ENCODE data around the gene MRPL43.
"Not testable (repeated sequence)": the region's sequence is repeated elsewhere in the genome, so short reads cannot be mapped to it uniquely, and the experiment has no call there.

MRPL43 gene

GRCh38 chr10:100976906-100977305 lies 10.4 kb downstream of the MRPL43 start:
- H3K4me3 ChIP-seq (ENCODE audit: insufficient read depth, low read length, poor library complexity, severe bottlenecking) = no peak overlapping the region
- TF ChIP-seq CTCF (IDR thresholded peaks at IDR 0.05; ENCODE audit: insufficient read depth, low read length, poor library complexity, severe bottlenecking) (no peak), EZH2phosphoT487 (conservative IDR thresholded peaks at IDR 0.05; ENCODE audit: low read length) (no peak)

DNA sequence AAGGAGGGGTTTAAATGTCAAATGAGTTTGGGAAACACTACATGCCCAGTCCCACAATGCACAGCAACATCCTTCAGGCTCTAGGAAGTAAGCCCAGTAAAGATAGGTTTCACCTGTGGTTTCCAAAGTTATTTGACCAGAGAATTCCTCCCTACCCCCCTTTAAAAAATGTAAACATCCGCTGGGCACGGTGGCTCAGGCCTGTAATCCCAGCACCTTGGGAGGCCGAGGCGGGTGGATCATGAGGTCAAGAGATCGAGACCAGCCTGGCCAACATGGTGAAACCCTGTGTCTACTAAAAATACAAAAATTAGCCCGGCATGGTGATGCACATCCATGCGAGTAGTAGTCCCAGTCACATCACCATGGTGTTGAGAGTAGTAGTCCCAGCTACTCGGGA lies 11.9 kb downstream of the MRPL43 start:
- not testable (repeated sequence) for H3K4me2 ChIP-seq (ENCODE audit: low read depth, low read length, poor library complexity, severe bottlenecking); H3K9ac ChIP-seq (ENCODE audit: low read length); H3F3A ChIP-seq (ENCODE audit: insufficient read depth); H4K20me1 ChIP-seq (ENCODE audit: low read depth, low read length); H3K4me3 ChIP-seq (ENCODE audit: insufficient read depth, low read length, poor library complexity, severe bottlenecking); H2AFZ ChIP-seq (ENCODE audit: low read depth, low read length, severe bottlenecking); H3K27ac ChIP-seq (ENCODE audit: low read depth, low read length); H3K9me3 ChIP-seq (ENCODE audit: insufficient read depth, low read length); H3K36me3 ChIP-seq (ENCODE audit: low read length); H3K27me3 ChIP-seq (ENCODE audit: low read length); H3K9me2 ChIP-seq (replicated peaks; ENCODE audit: insufficient read depth, low read length); H3K79me2 ChIP-seq (ENCODE audit: insufficient read depth, low read length)

More at GRCh38 chr10:100976906-100977305, 10.4 kb downstream of the MRPL43 start:
- Histone ChIP-seq H3K27me3 (ENCODE audit: low read length) (no peaks in the 10 kb centered on the region), H3K4me2 (ENCODE audit: low read depth, low read length, poor library complexity, severe bottlenecking) (no peak overlapping the region), H4K20me1 (ENCODE audit: low read depth, low read length) (no peaks in the 10 kb centered on the region), H3K9ac (ENCODE audit: low read length) (no peak overlapping the region), H2AFZ (ENCODE audit: low read depth, low read length, severe bottlenecking) (no peak overlapping the region), H3K27ac (ENCODE audit: low read depth, low read length) (no peak overlapping the region), H3K9me3 (ENCODE audit: insufficient read depth, low read length) (no peaks in the 10 kb centered on the region), H3K36me3 (ENCODE audit: low read length) (no peaks in the 10 kb centered on the region), H3K79me2 (ENCODE audit: insufficient read depth, low read length) (no peaks in the 10 kb centered on the region), H3K9me2 (replicated peaks; ENCODE audit: insufficient read depth, low read length) (no peaks in the 10 kb centered on the region), H3F3A (ENCODE audit: insufficient read depth) (no peaks in the 10 kb centered on the region)

- no peaks in the 10 kb centered on the region for H3K36me3 ChIP-seq (ENCODE audit: low read length)
- H3K27ac ChIP-seq (ENCODE audit: low read depth, low read length) = no peak overlapping the region
- no peaks in the 10 kb centered on the region for H3K79me2 ChIP-seq (ENCODE audit: insufficient read depth, low read length)
- no peak overlapping the region for H3K4me2 ChIP-seq (ENCODE audit: low read depth, low read length, poor library complexity, severe bottlenecking)
- H2AFZ ChIP-seq (ENCODE audit: low read depth, low read length, severe bottlenecking) = no peak overlapping the region
- H4K20me1 ChIP-seq (ENCODE audit: low read depth, low read length) = no peaks in the 10 kb centered on the region
- H3K9me3 ChIP-seq (ENCODE audit: insufficient read depth, low read length) = no peaks in the 10 kb centered on the region
- no peaks in the 10 kb centered on the region for H3F3A ChIP-seq (ENCODE audit: insufficient read depth)
- no peak overlapping the region for H3K4me3 ChIP-seq (ENCODE audit: insufficient read depth, low read length, poor library complexity, severe bottlenecking)
- H3K9me2 ChIP-seq (replicated peaks; ENCODE audit: insufficient read depth, low read length) = no peaks in the 10 kb centered on the region
- no peaks in the 10 kb centered on the region for H3K27me3 ChIP-seq (ENCODE audit: low read length)
- H3K9ac ChIP-seq (ENCODE audit: low read length) = no peak overlapping the region
- TF ChIP-seq CTCF (IDR thresholded peaks at IDR 0.05; ENCODE audit: insufficient read depth, low read length, poor library complexity, severe bottlenecking) (no peak), EZH2phosphoT487 (conservative IDR thresholded peaks at IDR 0.05; ENCODE audit: low read length) (no peak)
These were observed 14.3 kb downstream of the MRPL43 start for GRCh38 chr10:100972904-100973535.

DNA sequence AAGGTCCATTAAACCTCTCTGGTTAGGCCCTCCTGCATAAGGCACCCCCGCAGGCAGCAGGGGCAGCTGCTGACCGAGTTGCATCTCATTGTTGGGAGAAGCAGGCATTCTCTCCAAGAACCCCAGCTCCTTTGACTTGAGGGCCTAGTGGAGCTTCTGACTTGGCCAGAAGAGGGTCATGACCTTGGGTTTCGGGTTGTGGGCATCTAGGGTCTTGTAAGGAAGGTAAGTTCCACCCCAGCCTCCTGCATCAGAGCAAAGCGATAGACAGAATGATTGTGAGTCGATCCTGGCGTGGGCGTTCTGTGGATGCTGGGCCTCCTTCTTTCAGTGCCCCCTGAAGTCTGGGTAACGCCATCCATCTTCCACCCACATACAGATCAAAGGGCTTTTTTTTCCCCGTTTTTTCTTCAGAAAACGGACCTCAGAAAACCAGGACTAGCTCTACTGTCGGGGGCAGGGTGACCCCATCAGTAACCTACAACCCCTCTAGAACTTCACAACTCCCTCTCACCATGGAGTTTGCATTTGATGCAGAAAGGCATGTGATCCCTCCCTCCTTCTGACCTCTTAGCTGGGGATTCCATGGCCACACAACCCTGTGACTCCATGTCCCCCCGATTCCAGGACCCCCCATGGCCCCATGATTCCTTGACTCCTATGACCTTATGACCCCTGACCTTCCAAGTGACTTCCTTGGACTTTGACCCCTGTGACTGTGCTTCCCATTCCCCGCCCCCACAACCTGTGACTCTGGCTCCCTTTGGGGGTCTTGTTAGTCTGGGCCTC lies 15.0 kb downstream of the MRPL43 start:
- Histone ChIP-seq H2AFZ (ENCODE audit: low read depth, low read length, severe bottlenecking) (no peak overlapping the region), H3F3A (ENCODE audit: insufficient read depth) (0 out of 2 replicates have a peak, but pooled peaks cover under 1% of the 10 kb centered on the region), H3K9me3 (ENCODE audit: insufficient read depth, low read length) (no peaks in the 10 kb centered on the region), H3K9ac (ENCODE audit: low read length) (no peak overlapping the region), H3K4me3 (ENCODE audit: insufficient read depth, low read length, poor library complexity, severe bottlenecking) (no peak overlapping the region), H3K36me3 (ENCODE audit: low read length) (no peaks in the 10 kb centered on the region), H3K4me2 (ENCODE audit: low read depth, low read length, poor library complexity, severe bottlenecking) (no peak overlapping the region), H3K9me2 (replicated peaks; ENCODE audit: insufficient read depth, low read length) (no peaks in the 10 kb centered on the region), H4K20me1 (ENCODE audit: low read depth, low read length) (no peaks in the 10 kb centered on the region), H3K79me2 (ENCODE audit: insufficient read depth, low read length) (no peaks in the 10 kb centered on the region), H3K27me3 (ENCODE audit: low read length) (no peaks in the 10 kb centered on the region), H3K27ac (ENCODE audit: low read depth, low read length) (no peak overlapping the region)
- no peak for TF ChIP-seq EZH2phosphoT487 (conservative IDR thresholded peaks at IDR 0.05; ENCODE audit: low read length)
- no peak for TF ChIP-seq CTCF (IDR thresholded peaks at IDR 0.05; ENCODE audit: insufficient read depth, low read length, poor library complexity, severe bottlenecking)
